Iris pigment epithelial cell (primary cell): Measurements from ENCODE around the gene CEP85.
A peak's percentile ranks its signal among the peaks of the same experiment; 100 is the strongest.
"Not testable (repeated sequence)": the region's sequence is repeated elsewhere in the genome, so short reads cannot be mapped to it uniquely, and the experiment has no call there.

Experiments used
- DNase-seq: peaks from one replicate; pipeline ENCODE4 v3.0.0-alpha.2; 2011; ENCODE audit warnings: low read depth

CEP85 gene

GRCh38 chr1:26290122-26290881 is 56.3 kb downstream of the CEP85 start:
- DNase-seq: no peak

GRCh38 chr1:26290882-26291261 is 56.9 kb downstream of the CEP85 start:
- no peak for DNase-seq

- no peak for DNase-seq
Measured at GRCh38 chr1:26291433-26291832, 57.4 kb downstream of the CEP85 start.

- no peak for DNase-seq
Measured at GRCh38 chr1:26291939-26292338, 57.9 kb downstream of the CEP85 start.

GRCh38 chr1:26292735-26293134 is 58.7 kb downstream of the CEP85 start:
- DNase-seq: not testable (repeated sequence)

- no peak for DNase-seq
Measured at GRCh38 chr1:26293911-26294463, 60.0 kb downstream of the CEP85 start.

GRCh38 chr1:26295194-26296138 is 61.5 kb downstream of the CEP85 start:
- no peak for DNase-seq

- DNase-seq: no peak
Measured at GRCh38 chr1:26296340-26297056, 62.5 kb downstream of the CEP85 start.

GRCh38 chr1:26297057-26297790 is 63.2 kb downstream of the CEP85 start:
- no peak for DNase-seq

- no peak for DNase-seq
Measured at GRCh38 chr1:26297791-26298124, 63.8 kb downstream of the CEP85 start.

- DNase-seq: no peak
Measured at GRCh38 chr1:26300578-26301275, 66.7 kb downstream of the CEP85 start.

GRCh38 chr1:26302733-26303405 is 68.9 kb downstream of the CEP85 start:
- DNase-seq: peak; percentile 67

- no peak for DNase-seq
Measured at GRCh38 chr1:26305667-26306289, 71.8 kb downstream of the CEP85 start.

GRCh38 chr1:26306290-26307229 is 72.6 kb downstream of the CEP85 start, which contains the start of gene UBXN11:
Gene UBXN11 (minus strand): TSS chr1:26306636. CDS start chr1:26302883, 3,753 bp downstream.
- DNase-seq: peak; percentile 96

GRCh38 chr1:26307363-26307781 is 73.4 kb downstream of the CEP85 start:
- DNase-seq: no peak

GRCh38 chr1:26307966-26308899 is 74.2 kb downstream of the CEP85 start:
- not testable (repeated sequence) for DNase-seq

GRCh38 chr1:26314501-26314900 is 80.5 kb downstream of the CEP85 start:
- DNase-seq: no peak
